A549 (cell line): Measurements from ENCODE around the gene PLK5.

Experiments
- CTCF ChIP-seq: fragments of >200 bp; sonication (Bioruptor Twin); formaldehyde crosslinking; IDR thresholded peaks from 3 replicates; pipeline ENCODE4 v1.5.1; 2016
- ESRRA ChIP-seq: fragments of 150-350 bp; IDR thresholded peaks from 2 replicates; pipeline ENCODE4 v1.6.1; 2014; ENCODE audit warnings: mild to moderate bottlenecking, low read length, borderline replicate concordance
- JUNB ChIP-seq: fragments of >200 bp; sonication (Bioruptor Twin); formaldehyde crosslinking; IDR thresholded peaks from 2 replicates; pipeline ENCODE4 v1.6.1; 2016
- KDM1A ChIP-seq: fragments of 200-600 bp; sonication (generic); IDR thresholded peaks from 2 replicates; pipeline ENCODE4 v1.6.1; 2016; ENCODE audit warnings: low read depth, mild to moderate bottlenecking
- POLR2A ChIP-seq: IDR thresholded peaks from 2 replicates; pipeline ENCODE4 v1.6.1; 2012; ENCODE audit warnings: mild to moderate bottlenecking, low read length
- REST ChIP-seq: fragments of 200-600 bp; sonication (generic); IDR thresholded peaks from 2 replicates; pipeline ENCODE4 v1.6.1; 2016; ENCODE audit warnings: antibody characterized with exemption, mild to moderate bottlenecking, moderate library complexity
- ZSCAN20 ChIP-seq: fragments of 250-450 bp; sonication (Bioruptor Pico); IDR thresholded peaks from 2 replicates; pipeline ENCODE4 v1.8.0; 2022; ENCODE audit warnings: mild to moderate bottlenecking, moderate library complexity

- TF ChIP-seq ESRRA = no peak
- no peak for TF ChIP-seq JUNB
- no peak for TF ChIP-seq CTCF
- no peak for TF ChIP-seq ZSCAN20
- TF ChIP-seq REST = no peak
- no peak for TF ChIP-seq KDM1A
- TF ChIP-seq POLR2A = peak; percentile 19; the same call in 1 of the 2 replicates
Observed at GRCh38 chr19:1507763-1508506, 15.9 kb upstream of the PLK5 start.
